CD14-positive monocyte (primary cell): ENCODE data around the gene TTC23L. TPM values are rescaled to one million over a fixed set of nuclear protein-coding genes. Genes with fewer than 3 reads are reported as not detected.

ENCODE experiments used
- DNase-seq, 3 donors: peaks; one replicate each; pipeline ENCODE4 v3.0.0-alpha.2; 2011 to 2022
- H2AFZ ChIP-seq: 2 replicates; pipeline ENCODE4 v1.6.0; 2012; ENCODE audit warnings: mild to moderate bottlenecking, low read depth, low read length, inconsistent platforms; ENCODE audit not compliant: insufficient read depth, poor library complexity, severe bottlenecking
- H3K27ac ChIP-seq, 2 donors: 1 replicate in 1 of 2; 2 replicates in 1 of 2; pipeline ENCODE4 v1.5.1; 2012 to 2013; ENCODE audit warnings: low read length in 2 of 2, control low read depth in 1 of 2, inconsistent platforms in 1 of 2, low read depth in 1 of 2, mild to moderate bottlenecking in 1 of 2
- H3K27me3 ChIP-seq, 2 donors: one replicate each; pipeline versions ENCODE4 v1.6.0 to v1.6.1; 2011 to 2013; ENCODE audit warnings: low read length in 2 of 2; ENCODE audit not compliant: control insufficient read depth in 2 of 2, insufficient read depth in 2 of 2
- H3K36me3 ChIP-seq, 2 donors: replicated peaks in 1 of 2; 1 replicate in 1 of 2; 2 replicates in 1 of 2; pipeline versions ENCODE4 v1.5.1 to v1.6.1; 2012 to 2013; ENCODE audit warnings: low read length in 2 of 2, control low read depth in 1 of 2, inconsistent platforms in 1 of 2, mild to moderate bottlenecking in 1 of 2; ENCODE audit not compliant: insufficient read depth in 2 of 2, control insufficient read depth in 1 of 2
- H3K4me1 ChIP-seq, 2 donors: 1 replicate in 1 of 2; 2 replicates in 1 of 2; pipeline versions ENCODE4 v1.5.1 to v1.6.1; 2012 to 2013; ENCODE audit warnings: low read length in 2 of 2, control low read depth in 1 of 2, inconsistent platforms in 1 of 2, mild to moderate bottlenecking in 1 of 2, moderate library complexity in 1 of 2; ENCODE audit not compliant: insufficient read depth in 2 of 2, control insufficient read depth in 1 of 2
- H3K4me2 ChIP-seq: replicated peaks from 2 replicates; pipeline ENCODE3; 2012; ENCODE audit warnings: low read length, moderate library complexity, mild to moderate bottlenecking; ENCODE audit not compliant: poor library complexity, severe bottlenecking; ENCODE audit errors: extremely low read depth
- H3K4me3 ChIP-seq, 3 experiments: fragments of 200-600 bp in 1 of 3; sonication (generic) in 1 of 3; replicated peaks in 1 of 3; 1 replicate in 2 of 3; 2 replicates in 1 of 3; pipeline ENCODE4 v1.5.1; 2011 to 2013; ENCODE audit warnings: low read length in 3 of 3, mild to moderate bottlenecking in 3 of 3, control low read depth in 2 of 3, low read depth in 2 of 3, inconsistent platforms in 1 of 3, moderate library complexity in 1 of 3
- H3K79me2 ChIP-seq: 2 replicates; pipeline ENCODE4 v1.6.0; 2012; ENCODE audit warnings: mild to moderate bottlenecking, control low read depth, inconsistent platforms, low read length, moderate library complexity; ENCODE audit not compliant: insufficient read depth
- H3K9ac ChIP-seq: 2 replicates; pipeline ENCODE4 v1.6.0; 2017; ENCODE audit warnings: low read length, mild to moderate bottlenecking; ENCODE audit not compliant: insufficient read depth, poor library complexity, severe bottlenecking
- H3K9me3 ChIP-seq, 2 donors: replicated peaks in 1 of 2; 1 replicate in 1 of 2; 2 replicates in 1 of 2; pipeline versions ENCODE4 v1.5.1 to v1.6.1; 2012 to 2013; ENCODE audit warnings: low read length in 2 of 2, control low read depth in 1 of 2; ENCODE audit not compliant: control insufficient read depth in 1 of 2, insufficient read depth in 1 of 2
- H4K20me1 ChIP-seq: 2 replicates; pipeline ENCODE4 v1.6.0; 2012; ENCODE audit warnings: mild to moderate bottlenecking, low read length, control low read depth, moderate library complexity; ENCODE audit not compliant: insufficient read depth
- H3K27ac Mint-ChIP-seq, 7 donors: one replicate each; pipeline ENCODE4 v1.8.0; 2020; ENCODE audit warnings: mild to moderate bottlenecking in 7 of 7, mixed read lengths in 7 of 7, moderate library complexity in 6 of 7, inconsistent platforms in 2 of 7
- H3K27me3 Mint-ChIP-seq, 3 donors: one replicate each; pipeline ENCODE4 v1.8.0; 2021 to 2022; ENCODE audit warnings: low read depth in 3 of 3, mild to moderate bottlenecking in 3 of 3, mixed read lengths in 3 of 3, moderate library complexity in 3 of 3, inconsistent platforms in 1 of 3
- H3K36me3 Mint-ChIP-seq, 2 donors: one replicate each; pipeline ENCODE4 v1.8.0; 2020; ENCODE audit warnings: mixed read lengths in 2 of 2, inconsistent platforms in 1 of 2, mild to moderate bottlenecking in 1 of 2
- H3K4me1 Mint-ChIP-seq: one replicate; pipeline ENCODE4 v1.8.0; 2020; ENCODE audit warnings: mild to moderate bottlenecking, mixed read lengths
- H3K4me3 Mint-ChIP-seq, 2 donors: one replicate each; pipeline ENCODE4 v1.8.0; 2020; ENCODE audit warnings: mild to moderate bottlenecking in 2 of 2, mixed read lengths in 2 of 2, moderate library complexity in 1 of 2
- H3K9me3 Mint-ChIP-seq, 7 donors: one replicate each; pipeline ENCODE4 v1.8.0; 2020 to 2022; ENCODE audit warnings: mixed read lengths in 7 of 7, mild to moderate bottlenecking in 6 of 7, moderate library complexity in 6 of 7, inconsistent platforms in 2 of 7
- WGBS: methylation state at CpG from one replicate; pipeline ENCODE4 v1.1.5; 2013; ENCODE audit warnings: missing lambda C conversion rate; ENCODE audit not compliant: insufficient coverage; 5-methylcytosine and 5-hydroxymethylcytosine counted together
- intact Hi-C, 2 donors: fragments of 100-400 bp; cut with micrococcal nuclease; formaldehyde crosslinking; loops; one replicate each; pipeline versions ENCODE4 v1.15.0 to v1.15.1; 2023
- polyA plus RNA-seq, 3 donors: library from polyadenylated mRNA; depleted of rRNA in 1 of 3; unstranded in 2 of 3; stranded (reverse) in 1 of 3; fragments of 300-500 nt in 2 of 3; fragments of >200 nt in 1 of 3; fragmentation: Illumina TruSeq in 2 of 3; gene quantifications; 1 replicate in 2 of 3; 2 replicates in 1 of 3; pipeline ENCODE4 v1.2.3, GENCODE V29; 2012 to 2021
- TF ChIP-seq, protein P1 (sequence below): fragments of 200-600 bp; IDR thresholded peaks from one replicate; pipeline ENCODE4 v1.8.0; 2022; ENCODE audit warnings: antibody characterized with exemption, mild to moderate bottlenecking

TTC23L gene
- polyA plus RNA-seq, 3 donors = not detected

DNA sequence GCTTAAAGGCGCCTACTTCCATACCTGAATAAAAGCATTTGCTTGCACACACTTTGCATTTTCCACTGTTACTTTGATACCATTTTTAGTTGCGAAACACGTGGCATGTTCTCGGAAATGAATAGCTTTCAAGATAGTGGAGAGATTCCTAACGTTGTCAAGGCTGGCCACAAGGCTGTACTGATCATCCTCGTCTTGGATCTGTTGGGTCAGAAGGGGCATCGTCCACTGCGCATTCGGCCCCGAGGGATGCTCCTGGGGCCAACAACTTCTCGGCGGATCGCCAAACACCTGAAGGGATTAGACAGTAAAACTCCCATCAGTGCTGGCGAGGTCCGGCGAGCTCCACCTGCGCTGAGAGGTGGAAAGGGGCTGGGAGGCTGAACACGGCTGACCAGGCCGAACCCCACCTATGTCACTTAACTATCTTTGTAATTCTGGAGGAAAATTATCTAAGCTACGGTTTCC, 75.7 kb downstream of the TTC23L start:
- Mint-ChIP-seq H3K4me3 (no peak overlapping the region), H3K36me3 (peaks cover 22 to 34% of the 10 kb centered on the region in 2 donors), H3K9me3 (no peaks in the 10 kb centered on the region), H3K27me3 (no peaks in the 10 kb centered on the region), H3K4me1 (peaks cover 17% of the 10 kb centered on the region), H3K27ac (no peak overlapping the region)
- Histone ChIP-seq H2AFZ (peak overlapping the region; percentile 96), H3K27me3 (no peaks in the 10 kb centered on the region), H3K36me3 (peaks cover 23 to 25% of the 10 kb centered on the region in 2 donors), H3K4me1 (peaks cover 15 to 19% of the 10 kb centered on the region in 2 donors), H3K4me2 (peak overlapping the region; percentile 96), H3K79me2 (peaks cover 67% of the 10 kb centered on the region), H4K20me1 (no peaks in the 10 kb centered on the region), H3K27ac (peak overlapping the region; percentile 69 to 86), H3K4me3 (peak overlapping the region; percentile 87 to 96 (median 94)), H3K9ac (peak overlapping the region; percentile 83), H3K9me3 (no peaks in the 10 kb centered on the region)
- intact Hi-C loops = loop anchor here in 1 of 2 donors (5.0 to 10.0 kb wide), 2 partner anchors 1238 to 1330 kb away; partner anchors contain the start of genes LMBRD2, NADK2 and SKP2
- 4% methylated on average over 10 of the region's 20 CpGs for WGBS
- DNase-seq = peak in 1 of 3 donors; percentile 8
- TF ChIP-seq, protein P1, sequence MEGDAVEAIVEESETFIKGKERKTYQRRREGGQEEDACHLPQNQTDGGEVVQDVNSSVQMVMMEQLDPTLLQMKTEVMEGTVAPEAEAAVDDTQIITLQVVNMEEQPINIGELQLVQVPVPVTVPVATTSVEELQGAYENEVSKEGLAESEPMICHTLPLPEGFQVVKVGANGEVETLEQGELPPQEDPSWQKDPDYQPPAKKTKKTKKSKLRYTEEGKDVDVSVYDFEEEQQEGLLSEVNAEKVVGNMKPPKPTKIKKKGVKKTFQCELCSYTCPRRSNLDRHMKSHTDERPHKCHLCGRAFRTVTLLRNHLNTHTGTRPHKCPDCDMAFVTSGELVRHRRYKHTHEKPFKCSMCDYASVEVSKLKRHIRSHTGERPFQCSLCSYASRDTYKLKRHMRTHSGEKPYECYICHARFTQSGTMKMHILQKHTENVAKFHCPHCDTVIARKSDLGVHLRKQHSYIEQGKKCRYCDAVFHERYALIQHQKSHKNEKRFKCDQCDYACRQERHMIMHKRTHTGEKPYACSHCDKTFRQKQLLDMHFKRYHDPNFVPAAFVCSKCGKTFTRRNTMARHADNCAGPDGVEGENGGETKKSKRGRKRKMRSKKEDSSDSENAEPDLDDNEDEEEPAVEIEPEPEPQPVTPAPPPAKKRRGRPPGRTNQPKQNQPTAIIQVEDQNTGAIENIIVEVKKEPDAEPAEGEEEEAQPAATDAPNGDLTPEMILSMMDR = no peak

DNA sequence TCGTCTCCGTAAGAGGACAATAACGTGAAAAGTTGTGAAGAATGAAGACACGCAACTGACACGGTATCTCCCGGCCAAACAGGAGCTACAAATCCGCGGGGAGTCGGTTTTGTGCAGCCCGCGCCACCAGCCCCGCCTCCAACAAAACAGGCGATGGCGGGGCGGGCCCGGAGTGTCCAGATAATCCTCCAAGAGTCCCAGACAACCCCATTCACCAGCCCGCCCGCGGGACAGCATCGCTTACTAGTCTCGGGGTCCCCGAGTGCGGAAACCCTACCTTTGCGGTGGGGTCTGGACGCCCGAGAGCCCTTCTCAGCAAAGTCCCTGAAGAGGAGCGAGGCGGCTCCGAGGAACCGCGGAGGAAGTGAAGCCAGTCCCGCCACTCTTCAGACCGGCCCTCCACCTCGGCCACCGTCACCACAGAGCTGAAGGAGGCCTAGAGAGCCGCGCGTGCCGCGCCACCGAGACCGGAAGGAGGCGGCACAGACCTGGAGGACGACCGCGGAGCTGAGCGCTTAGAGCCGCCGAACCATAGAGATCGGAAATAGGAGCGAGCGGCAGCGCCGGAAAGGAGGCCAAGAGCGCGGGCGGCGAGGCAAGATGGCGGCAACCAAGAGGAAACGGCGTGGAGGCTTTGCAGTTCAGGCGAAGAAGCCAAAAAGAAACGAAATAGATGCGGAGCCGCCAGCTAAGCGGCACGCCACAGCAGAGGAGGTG, 76.3 kb downstream of the TTC23L start, which contains the start of the genes BRIX1 and RAD1:
Gene BRIX1, plus strand, starts transcription at position 573 of the 717 bp plus-strand sequence. Its CDS starts 28 bp downstream, at position 601.
Gene RAD1, minus strand, starts transcription at position 366 of the 717 bp plus-strand sequence. CDS start 612 bp downstream, outside the sequence.
- Histone ChIP-seq H4K20me1 (no peaks in the 10 kb centered on the region), H3K4me1 (peaks cover 15 to 19% of the 10 kb centered on the region in 2 donors), H3K9me3 (no peaks in the 10 kb centered on the region), H3K4me2 (peak within 1 kb of the TSS; percentile 96), H3K36me3 (peaks cover 22 to 25% of the 10 kb centered on the region in 2 donors), H3K27ac (peak within 1 kb of the TSS; percentile 69 to 86), H3K4me3 (peak within 1 kb of the TSS; percentile 87 to 96 (median 94)), H3K27me3 (no peaks in the 10 kb centered on the region), H3K79me2 (peaks cover 67% of the 10 kb centered on the region), H2AFZ (peak within 1 kb of the TSS; percentile 96), H3K9ac (peak within 1 kb of the TSS; percentile 83)
- H3K4me3 Mint-ChIP-seq = no peak within 1 kb of the TSS
- no peaks in the 10 kb centered on the region for H3K9me3 Mint-ChIP-seq
- TF ChIP-seq, protein P1 = no peak
- DNase-seq = peak; percentile 92 to 95 (median 94)
- H3K36me3 Mint-ChIP-seq = peaks cover 19 to 31% of the 10 kb centered on the region in 2 donors
- 0% methylated on average over 60 of the region's 67 CpGs for WGBS
- H3K27me3 Mint-ChIP-seq = no peaks in the 10 kb centered on the region
- peaks cover 17% of the 10 kb centered on the region for H3K4me1 Mint-ChIP-seq
- H3K27ac Mint-ChIP-seq = no peak within 1 kb of the TSS
- intact Hi-C loops = loop anchor here in 1 of 2 donors (5.0 to 10.0 kb wide), 2 partner anchors 1237 to 1330 kb away; partner anchors contain the start of genes LMBRD2, NADK2 and SKP2
